Osteoblast (primary cell): ENCODE measurements around the gene ZDHHC16. TPM values are rescaled to one million over a fixed set of nuclear protein-coding genes. Genes with fewer than 3 reads are reported as not detected.
A peak's percentile ranks its signal among the peaks of the same experiment; 100 is the strongest.

Experiments
- DNase-seq: peaks from one replicate; pipeline ENCODE4 v3.0.0; 2011; ENCODE audit warnings: low spot score, mixed read lengths; ENCODE audit not compliant: insufficient read length; ENCODE audit errors: missing footprints
- H2AFZ ChIP-seq: 2 replicates; pipeline ENCODE4 v1.6.0; 2011; ENCODE audit warnings: mild to moderate bottlenecking, low read length
- H3K27ac ChIP-seq: 2 replicates; pipeline ENCODE4 v1.5.1; 2011; ENCODE audit warnings: mild to moderate bottlenecking, low read depth, low read length, moderate library complexity
- H3K27me3 ChIP-seq: 2 replicates; pipeline ENCODE4 v1.6.0; 2012; ENCODE audit warnings: mild to moderate bottlenecking, control low read depth, inconsistent platforms, low read length, moderate library complexity; ENCODE audit not compliant: insufficient read depth
- H3K36me3 ChIP-seq: 2 replicates; pipeline ENCODE4 v1.5.1; 2011; ENCODE audit warnings: mild to moderate bottlenecking, low read length, control low read depth, moderate library complexity; ENCODE audit not compliant: insufficient read depth
- H3K4me1 ChIP-seq: 2 replicates; pipeline ENCODE4 v1.5.1; 2011; ENCODE audit warnings: mild to moderate bottlenecking, low read length, control low read depth, moderate library complexity; ENCODE audit not compliant: insufficient read depth
- H3K4me2 ChIP-seq: 2 replicates; pipeline ENCODE4 v1.6.0; 2011; ENCODE audit warnings: mild to moderate bottlenecking, low read length; ENCODE audit not compliant: insufficient read depth
- H3K4me3 ChIP-seq: fragments of 200-600 bp; sonication (generic); 3 replicates; pipeline ENCODE4 v1.5.1; 2012; ENCODE audit warnings: mild to moderate bottlenecking, low read length, inconsistent platforms; ENCODE audit not compliant: insufficient read depth
- H3K79me2 ChIP-seq: 2 replicates; pipeline ENCODE4 v1.6.0; 2012; ENCODE audit warnings: mild to moderate bottlenecking, low read length, control low read depth, inconsistent platforms; ENCODE audit not compliant: insufficient read depth
- H3K9me3 ChIP-seq: 2 replicates; pipeline ENCODE4 v1.5.1; 2011; ENCODE audit warnings: low read depth, low read length, control low read depth
- H4K20me1 ChIP-seq: 2 replicates; pipeline ENCODE4 v1.6.0; 2012; ENCODE audit warnings: mild to moderate bottlenecking, low read length, control low read depth; ENCODE audit not compliant: insufficient read depth
- CTCF ChIP-seq: IDR thresholded peaks from 2 replicates; pipeline ENCODE4 v1.5.1; 2011; ENCODE audit warnings: mild to moderate bottlenecking, low read depth, low read length, moderate library complexity; ENCODE audit errors: extremely low read depth
- total RNA-seq: library from RNA; depleted of rRNA; stranded (reverse); fragments of >200 nt; gene quantifications from 2 replicates; pipeline ENCODE4 v1.2.3, GENCODE V29; 2012

ZDHHC16 gene
- total RNA-seq, 1 donor = 39.8 TPM

GRCh38 chr10:97454330-97455036 is 8.5 kb downstream of the ZDHHC16 start:
- no peaks in the 10 kb centered on the region for H3K9me3 ChIP-seq
- peaks cover 41% of the 10 kb centered on the region for H4K20me1 ChIP-seq
- no peaks in the 10 kb centered on the region for H3K27me3 ChIP-seq
- H3K36me3 ChIP-seq = peaks cover 59% of the 10 kb centered on the region
- no peak overlapping the region for H2AFZ ChIP-seq
- no peak overlapping the region for H3K4me2 ChIP-seq
- no peak overlapping the region for H3K27ac ChIP-seq
- H3K79me2 ChIP-seq = peaks cover 69% of the 10 kb centered on the region
- H3K4me3 ChIP-seq = no peak overlapping the region
- no peaks in the 10 kb centered on the region for H3K4me1 ChIP-seq
- TF ChIP-seq CTCF = no peak
- DNase-seq = no peak

GRCh38 chr10:97456034-97456685 is 10.2 kb downstream of the ZDHHC16 start:
- peaks cover 55% of the 10 kb centered on the region for H3K79me2 ChIP-seq
- peak; percentile 73 for DNase-seq
- H2AFZ ChIP-seq = no peak overlapping the region
- H3K4me1 ChIP-seq = no peaks in the 10 kb centered on the region
- peak overlapping the region; percentile 17 for H3K27ac ChIP-seq
- H3K9me3 ChIP-seq = no peaks in the 10 kb centered on the region
- H3K4me2 ChIP-seq = no peak overlapping the region
- no peak for TF ChIP-seq CTCF
- H4K20me1 ChIP-seq = peaks cover 32% of the 10 kb centered on the region
- H3K27me3 ChIP-seq = no peaks in the 10 kb centered on the region
- no peak overlapping the region for H3K4me3 ChIP-seq
- peaks cover 76% of the 10 kb centered on the region for H3K36me3 ChIP-seq

- H3K36me3 ChIP-seq = peaks cover 81% of the 10 kb centered on the region
- no peak for DNase-seq
- no peak for TF ChIP-seq CTCF
- H3K9me3 ChIP-seq = no peaks in the 10 kb centered on the region
- no peaks in the 10 kb centered on the region for H3K27me3 ChIP-seq
- no peaks in the 10 kb centered on the region for H3K4me1 ChIP-seq
- peaks cover 26% of the 10 kb centered on the region for H4K20me1 ChIP-seq
- H2AFZ ChIP-seq = no peak overlapping the region
- peak overlapping the region; percentile 17 for H3K27ac ChIP-seq
- no peak overlapping the region for H3K4me3 ChIP-seq
- H3K4me2 ChIP-seq = no peak overlapping the region
- peaks cover 50% of the 10 kb centered on the region for H3K79me2 ChIP-seq
Observed at GRCh38 chr10:97456686-97457065, 10.7 kb downstream of the ZDHHC16 start.

GRCh38 chr10:97459111-97459510 is 13.1 kb downstream of the ZDHHC16 start:
- Histone ChIP-seq H3K36me3 (peaks cover 90% of the 10 kb centered on the region), H4K20me1 (peaks cover 14% of the 10 kb centered on the region)
- no peak for TF ChIP-seq CTCF

More at GRCh38 chr10:97459111-97459510, 13.1 kb downstream of the ZDHHC16 start:
- Histone ChIP-seq H3K27ac (no peak overlapping the region), H2AFZ (no peak overlapping the region), H3K4me1 (peaks cover 4% of the 10 kb centered on the region), H3K9me3 (no peaks in the 10 kb centered on the region), H3K79me2 (peaks cover 29% of the 10 kb centered on the region), H3K27me3 (no peaks in the 10 kb centered on the region), H3K4me2 (no peak overlapping the region), H3K4me3 (no peak overlapping the region)
- DNase-seq = no peak
